CD4-positive, alpha-beta T cell (primary cell): ENCODE measurements around the gene G3BP1. TPM values are rescaled to one million over a fixed set of nuclear protein-coding genes. Genes with fewer than 3 reads are reported as not detected.

Experiments
- ATAC-seq: fragments of 200-7000 bp; cut with Tn5 transposase; one replicate; pipeline ENCODE4 v1.10.0; 2022; ENCODE audit warnings: mild to moderate bottlenecking; ENCODE audit not compliant: poor library complexity
- CTCF ChIA-PET: fragments of 350-600 bp; sonication (Branson Sonifier 250); formaldehyde crosslinking; loops from one replicate; lab custom pipeline; 2021; ENCODE audit warnings: antibody characterized with exemption, inconsistent platforms; lab: Charles Lee
- POLR2A ChIA-PET: fragments of 350-600 bp; sonication (Branson Sonifier 250); formaldehyde crosslinking; loops from one replicate; lab custom pipeline; 2021; ENCODE audit warnings: antibody characterized with exemption, inconsistent platforms; lab: Charles Lee
- DNase-seq, 14 experiments: peaks; one replicate each; pipeline ENCODE4 v3.0.0-alpha.2; 2013 to 2020; ENCODE audit warnings: mixed read lengths in 2 of 14
- H3K27ac ChIP-seq, 2 donors: one replicate each; pipeline versions ENCODE4 v1.5.1 to v1.7.0; 2013; ENCODE audit warnings: low read length in 2 of 2, low read depth in 1 of 2, mild to moderate bottlenecking in 1 of 2
- H3K27me3 ChIP-seq, 2 experiments: 1 replicate in 1 of 2; 2 replicates in 1 of 2; pipeline versions ENCODE4 v1.6.1 to v1.7.0; 2013; ENCODE audit warnings: low read length in 2 of 2, control low read depth in 1 of 2, mild to moderate bottlenecking in 1 of 2, moderate library complexity in 1 of 2; ENCODE audit not compliant: insufficient read depth in 2 of 2, control insufficient read depth in 1 of 2
- H3K36me3 ChIP-seq: one replicate; pipeline ENCODE4 v1.6.1; 2013; ENCODE audit warnings: low read length, control low read depth; ENCODE audit not compliant: insufficient read depth
- H3K4me1 ChIP-seq: one replicate; pipeline ENCODE4 v1.6.1; 2013; ENCODE audit warnings: low read length, control low read depth; ENCODE audit not compliant: insufficient read depth
- H3K4me3 ChIP-seq: one replicate; pipeline ENCODE4 v1.5.1; 2013; ENCODE audit warnings: mild to moderate bottlenecking, low read length, moderate library complexity
- H3K9me3 ChIP-seq, 2 experiments: 1 replicate in 1 of 2; 2 replicates in 1 of 2; pipeline versions ENCODE4 v1.6.1 to v1.7.0; 2013; ENCODE audit warnings: low read length in 2 of 2, mild to moderate bottlenecking in 2 of 2, control low read depth in 1 of 2, moderate library complexity in 1 of 2; ENCODE audit not compliant: control insufficient read depth in 1 of 2, insufficient read depth in 1 of 2
- H3K27ac Mint-ChIP-seq: one replicate; pipeline ENCODE4 v1.8.0; 2020; ENCODE audit warnings: mixed read lengths
- H3K27me3 Mint-ChIP-seq: one replicate; pipeline ENCODE4 v1.8.0; 2021; ENCODE audit warnings: mixed read lengths
- H3K36me3 Mint-ChIP-seq: one replicate; pipeline ENCODE4 v1.8.0; 2021; ENCODE audit warnings: low read depth, mixed read lengths
- H3K4me1 Mint-ChIP-seq: one replicate; pipeline ENCODE4 v1.8.0; 2021; ENCODE audit warnings: low read depth, mixed read lengths
- H3K4me3 Mint-ChIP-seq: one replicate; pipeline ENCODE4 v1.8.0; 2020; ENCODE audit warnings: mild to moderate bottlenecking, mixed read lengths
- H3K9me3 Mint-ChIP-seq: one replicate; pipeline ENCODE4 v1.8.0; 2020; ENCODE audit warnings: mixed read lengths
- intact Hi-C, 2 experiments: fragments of 100-400 bp; cut with DNase I in 1 of 2; cut with micrococcal nuclease in 1 of 2; formaldehyde crosslinking; loops; one replicate each; pipeline versions ENCODE4 v1.15.1 to v1.9.0; 2023 to 2025; cut with DNase I, micrococcal nuclease
- total RNA-seq, 174 experiments: library from RNA in 2 of 174; stranded (reverse) in 2 of 174; gene quantifications; one replicate each; pipeline ENCODE4 v1.2.3 and lab custom pipeline; 2021 to 2026
- TF ChIP-seq, protein P1 (sequence below): fragments of 200-600 bp; IDR thresholded peaks from one replicate; pipeline ENCODE4 v1.8.0; 2022; ENCODE audit warnings: antibody characterized with exemption, mild to moderate bottlenecking

G3BP1 gene
- total RNA-seq, 2 experiments from 2014 or later, result 82.3 to 83.9 TPM

GRCh38 chr5:151770383-151771258 lies 1.1 kb upstream of the G3BP1 start:
- Mint-ChIP-seq H3K36me3 (peaks cover 15% of the 10 kb centered on the region), H3K27ac (no peak overlapping the region), H3K27me3 (no peaks in the 10 kb centered on the region), H3K4me3 (peak overlapping the region; percentile 72), H3K9me3 (no peaks in the 10 kb centered on the region), H3K4me1 (peaks cover 39% of the 10 kb centered on the region)
- Histone ChIP-seq H3K27me3 (no peaks in the 10 kb centered on the region), H3K4me3 (peak overlapping the region; percentile 68), H3K27ac (peak overlapping the region; percentile 86 to 90), H3K4me1 (peaks cover 31% of the 10 kb centered on the region), H3K36me3 (no peaks in the 10 kb centered on the region), H3K9me3 (no peaks in the 10 kb centered on the region)
- intact Hi-C loops, result loop anchor here (1.0 to 10.0 kb wide), 8 partner anchors 12 to 1413 kb away; partner anchors contain the start of genes ATOX1 (in 2 of the 2), TCOF1 (in 2 of the 2), CCDC69 (in 1 of the 2) and CD74 (in 1 of the 2)
- ChIA-PET POLR2A (interaction anchor here (0.6 to 3.4 kb wide), 26 partner anchors 10 to 1810 kb away, joined by 3 to 160 read pairs (median 8); partner anchors contain the start of genes ATOX1, CD74, DCTN4 and GM2A), CTCF (interaction anchor here (0.8 to 2.1 kb wide), 10 partner anchors 7 to 323 kb away, joined by 3 to 20 read pairs (median 6); partner anchors contain the start of genes ATOX1 and SLC36A1)
- peak; percentile 2 for ATAC-seq
- peak in 4 of 14 experiments; percentile 6 to 71 (median 34) for DNase-seq
- TF ChIP-seq, protein P1, sequence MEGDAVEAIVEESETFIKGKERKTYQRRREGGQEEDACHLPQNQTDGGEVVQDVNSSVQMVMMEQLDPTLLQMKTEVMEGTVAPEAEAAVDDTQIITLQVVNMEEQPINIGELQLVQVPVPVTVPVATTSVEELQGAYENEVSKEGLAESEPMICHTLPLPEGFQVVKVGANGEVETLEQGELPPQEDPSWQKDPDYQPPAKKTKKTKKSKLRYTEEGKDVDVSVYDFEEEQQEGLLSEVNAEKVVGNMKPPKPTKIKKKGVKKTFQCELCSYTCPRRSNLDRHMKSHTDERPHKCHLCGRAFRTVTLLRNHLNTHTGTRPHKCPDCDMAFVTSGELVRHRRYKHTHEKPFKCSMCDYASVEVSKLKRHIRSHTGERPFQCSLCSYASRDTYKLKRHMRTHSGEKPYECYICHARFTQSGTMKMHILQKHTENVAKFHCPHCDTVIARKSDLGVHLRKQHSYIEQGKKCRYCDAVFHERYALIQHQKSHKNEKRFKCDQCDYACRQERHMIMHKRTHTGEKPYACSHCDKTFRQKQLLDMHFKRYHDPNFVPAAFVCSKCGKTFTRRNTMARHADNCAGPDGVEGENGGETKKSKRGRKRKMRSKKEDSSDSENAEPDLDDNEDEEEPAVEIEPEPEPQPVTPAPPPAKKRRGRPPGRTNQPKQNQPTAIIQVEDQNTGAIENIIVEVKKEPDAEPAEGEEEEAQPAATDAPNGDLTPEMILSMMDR, result no peak

GRCh38 chr5:151772029-151772845 lies 483 bp downstream of the G3BP1 start:
- peaks cover 35% of the 10 kb centered on the region for H3K4me1 ChIP-seq
- TF ChIP-seq, protein P1, result no peak
- ChIA-PET CTCF (interaction anchor here (1.1 to 2.1 kb wide), 8 partner anchors 9 to 325 kb away, joined by 4 to 20 read pairs (median 6); partner anchors contain the start of gene SLC36A1), POLR2A (interaction anchor here (0.7 to 3.4 kb wide), 25 partner anchors 8 to 1360 kb away, joined by 3 to 160 read pairs (median 6); partner anchors contain the start of genes ATOX1, CD74, DCTN4 and GM2A)
- H3K4me3 ChIP-seq, result peak overlapping the region; percentile 88
- H3K36me3 ChIP-seq, result peaks cover 4% of the 10 kb centered on the region
- H3K36me3 Mint-ChIP-seq, result peaks cover 29% of the 10 kb centered on the region
- H3K27me3 Mint-ChIP-seq, result no peaks in the 10 kb centered on the region
- ATAC-seq, result no peak
- H3K4me1 Mint-ChIP-seq, result peaks cover 55% of the 10 kb centered on the region
- H3K27me3 ChIP-seq, result no peaks in the 10 kb centered on the region
- H3K27ac Mint-ChIP-seq, result no peak overlapping the region
- intact Hi-C loops, result loop anchor here (5.0 to 10.0 kb wide), 5 partner anchors 117 to 1415 kb away; partner anchors contain the start of genes TCOF1 (in 2 of the 2), CCDC69 (in 1 of the 2), GM2A (in 1 of the 2) and SLC36A1 (in 1 of the 2)
- H3K9me3 Mint-ChIP-seq, result no peaks in the 10 kb centered on the region
- H3K27ac ChIP-seq, result peak overlapping the region; percentile 68 to 74
- H3K4me3 Mint-ChIP-seq, result peak overlapping the region; percentile 90
- no peaks in the 10 kb centered on the region for H3K9me3 ChIP-seq
- DNase-seq, result peak in 12 of 14 experiments; percentile 20 to 69 (median 30)
